GM18951 (cell line): Measurements from ENCODE around the gene DPPA2.

ENCODE experiments used
- POLR2A ChIP-seq: IDR thresholded peaks from 4 replicates; pipeline ENCODE4 v1.6.1; 2011; ENCODE audit warnings: mild to moderate bottlenecking; ENCODE audit not compliant: insufficient read length, insufficient read depth; ENCODE audit errors: extremely low read depth
- in situ Hi-C: fragments of 300-500 bp; cut with MboI; formaldehyde crosslinking; loops from one replicate; pipeline ENCODE4 v1.12.0; 2022; ENCODE audit warnings: low sequenced_read_pairs, mixed read lengths, inconsistent platforms; ENCODE audit not compliant: unreplicated experiment

The DPPA2 gene

DNA sequence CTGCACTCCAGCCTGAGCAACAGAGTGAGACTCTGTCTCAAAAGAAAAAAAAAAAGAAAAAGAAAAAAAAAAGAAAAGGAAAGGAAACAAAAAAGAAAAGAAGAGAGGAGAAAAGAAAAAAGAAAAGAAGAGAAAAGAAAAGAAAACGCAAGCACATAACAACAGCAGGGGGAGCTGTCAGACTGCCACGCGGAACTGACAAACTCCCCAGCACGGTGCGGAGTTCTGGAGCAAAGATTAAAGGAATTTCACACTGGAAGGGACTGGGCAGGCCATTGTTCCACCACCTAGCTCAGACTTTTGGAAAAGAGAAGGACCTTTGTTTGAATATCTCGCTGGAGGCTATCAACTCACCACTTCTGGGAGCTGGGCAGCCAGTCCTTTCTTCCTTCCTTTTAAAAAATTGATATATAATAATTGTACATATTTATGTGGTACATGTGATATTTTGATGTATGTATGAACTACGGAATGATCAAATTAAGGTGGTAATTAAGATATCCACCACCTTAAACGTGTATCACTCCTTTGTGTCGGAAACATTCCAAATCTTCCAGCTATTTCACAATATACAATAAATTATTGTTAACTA is 40.5 kb downstream of the DPPA2 start:
- TF ChIP-seq POLR2A, result no peak
- in situ Hi-C loops, result no loop called here

DNA sequence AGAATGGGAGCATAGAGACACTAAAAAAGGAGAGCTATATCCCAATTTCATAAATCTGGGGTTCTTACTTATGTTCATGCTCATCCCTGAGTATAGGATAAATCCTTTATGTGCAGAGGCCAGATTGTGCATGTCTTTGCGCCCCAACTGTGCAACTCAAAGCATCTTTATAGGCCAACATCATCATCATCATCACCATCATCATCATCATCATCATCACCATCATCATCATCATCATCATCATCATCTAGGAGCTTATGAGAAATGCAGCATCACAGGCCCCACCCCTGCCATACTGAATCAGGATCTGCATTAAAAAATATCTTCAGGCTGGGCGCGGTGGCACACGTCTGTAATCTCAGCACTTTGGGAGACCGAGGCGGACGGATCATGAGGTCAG is 45.5 kb downstream of the DPPA2 start:
- in situ Hi-C loops, result no loop called here
- no peak for TF ChIP-seq POLR2A

DNA sequence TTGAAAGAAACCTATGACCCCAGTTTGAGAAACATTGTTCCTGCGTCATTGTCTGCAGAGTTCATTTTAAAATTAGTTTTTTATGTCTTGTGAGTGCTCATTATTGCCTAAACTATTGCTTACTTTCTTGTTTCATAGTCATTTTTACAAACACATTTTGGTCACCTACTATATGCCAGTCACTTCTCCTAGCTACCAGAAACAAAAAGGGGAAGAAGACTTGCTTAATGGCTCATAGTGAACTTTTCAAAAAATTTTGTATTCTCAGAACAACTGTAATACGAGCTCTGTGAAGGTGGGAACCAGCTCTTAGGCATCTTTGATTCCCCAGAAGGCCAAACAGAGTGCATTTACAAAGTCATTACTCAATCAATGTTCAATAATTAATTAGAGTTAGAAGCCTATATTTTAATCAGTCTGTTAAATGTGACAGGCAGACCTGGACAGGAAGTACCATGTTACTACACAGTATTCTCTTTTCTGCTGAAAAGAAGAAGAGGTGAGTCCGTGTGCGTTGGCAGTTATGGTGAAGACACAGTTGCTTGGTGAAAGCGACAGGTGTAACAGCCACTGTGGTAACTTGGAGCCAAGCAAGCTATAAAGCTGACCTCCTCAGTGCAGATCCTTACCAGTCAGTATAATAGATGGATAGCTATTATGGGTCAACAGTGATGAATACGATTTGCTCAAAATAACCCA is 46.6 kb downstream of the DPPA2 start:
- in situ Hi-C loops, result no loop called here
- no peak for TF ChIP-seq POLR2A

DNA sequence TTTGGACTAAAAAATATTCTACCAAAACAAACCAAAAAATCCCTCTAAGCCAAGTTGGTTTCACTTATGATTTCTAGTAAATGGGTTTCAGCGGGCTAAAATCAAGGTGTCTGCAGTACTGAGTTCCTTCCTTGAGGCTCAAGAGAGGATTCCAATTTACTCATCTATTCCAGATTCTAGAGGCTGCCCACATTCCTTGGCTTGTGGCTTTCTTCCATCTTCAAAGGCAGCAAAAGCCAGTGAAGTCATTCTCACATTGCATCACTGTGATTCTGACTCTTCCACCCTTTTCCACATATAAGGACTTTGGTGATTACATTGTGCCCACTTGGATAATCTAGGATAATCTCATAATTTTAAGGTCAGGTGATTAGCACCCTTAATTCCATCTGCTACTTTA is 48.1 kb downstream of the DPPA2 start:
- TF ChIP-seq POLR2A, result no peak

DNA sequence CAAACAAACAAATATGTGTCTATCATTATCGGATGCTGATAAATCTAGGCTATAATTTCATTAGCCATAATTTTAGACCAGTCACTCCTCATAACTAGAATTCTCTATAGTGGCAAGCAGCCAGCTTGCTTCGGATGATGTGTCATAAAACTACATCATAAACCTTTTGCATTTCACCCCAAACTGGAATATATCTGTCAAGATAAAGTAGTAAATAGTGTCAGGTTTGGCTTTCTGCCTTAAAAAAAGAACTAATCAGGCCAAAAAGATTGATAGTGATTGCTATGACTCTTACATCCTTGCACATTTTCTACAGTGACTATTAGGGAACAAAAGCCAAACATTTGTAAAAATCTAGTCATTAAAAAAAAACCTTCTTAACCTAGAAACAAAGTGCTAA is 51.0 kb downstream of the DPPA2 start:
- in situ Hi-C loops, result no loop called here
- TF ChIP-seq POLR2A, result no peak

More for the DNA sequence above, 48.1 kb downstream of the DPPA2 start:
- in situ Hi-C loops, result no loop called here

DNA sequence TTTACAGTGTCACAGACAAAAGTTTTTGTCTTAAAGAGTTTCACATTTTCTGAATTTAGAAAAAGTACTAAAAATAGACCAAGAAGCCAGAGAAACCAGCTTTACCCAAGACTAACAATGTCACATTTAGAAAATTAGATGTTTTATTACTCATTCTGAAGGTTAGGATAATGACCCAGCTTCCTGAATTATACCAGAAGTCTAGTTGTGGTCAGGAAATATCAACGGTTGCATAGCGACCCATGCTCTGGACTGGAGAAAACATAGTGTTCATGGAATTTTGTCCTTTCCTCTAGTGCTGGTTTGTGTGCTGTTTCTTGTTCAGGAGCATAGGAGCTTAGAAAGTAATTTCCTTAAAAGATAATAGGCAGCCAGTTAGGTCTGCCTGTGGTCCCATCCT is 59.0 kb downstream of the DPPA2 start:
- TF ChIP-seq POLR2A, result no peak
- in situ Hi-C loops, result no loop called here

DNA sequence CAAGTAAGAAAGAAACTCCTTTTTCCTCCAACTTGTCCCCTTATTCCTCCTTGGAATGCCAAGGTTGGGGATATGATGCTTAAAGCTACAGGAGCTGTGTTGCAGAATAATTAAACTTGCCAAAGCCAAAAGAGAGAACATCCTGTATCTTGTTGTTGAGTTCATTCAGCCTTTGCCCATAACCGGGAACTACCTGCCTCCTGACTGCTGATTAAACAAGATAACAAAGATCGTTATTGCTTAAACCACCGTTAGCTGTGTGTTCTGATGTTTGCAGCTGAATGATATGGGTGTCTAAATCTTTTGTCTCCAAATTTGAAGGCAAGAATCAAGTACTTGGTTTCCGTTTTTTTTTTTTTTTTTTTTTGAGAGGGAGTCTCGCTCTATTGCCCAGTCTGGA is 61.5 kb downstream of the DPPA2 start:
- in situ Hi-C loops, result no loop called here

DNA sequence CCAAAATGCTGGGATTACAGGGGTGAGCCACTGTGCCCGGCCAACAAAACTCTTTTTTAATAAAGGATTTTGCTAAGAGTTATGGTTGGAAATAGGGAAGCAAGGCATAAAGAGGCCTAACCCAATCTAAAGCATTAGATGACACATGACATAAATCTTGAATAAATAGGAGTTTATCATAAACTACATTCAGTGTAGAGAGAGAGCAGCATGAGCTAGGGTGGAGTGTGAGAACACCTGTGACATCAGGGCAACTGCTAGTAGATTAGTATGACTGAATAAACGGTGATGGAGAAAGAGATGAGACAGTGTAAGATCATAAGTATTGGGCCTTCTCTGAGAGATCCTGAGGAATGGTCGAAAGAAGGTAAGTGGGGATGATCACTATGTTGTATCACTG is 63.7 kb downstream of the DPPA2 start:
- no peak for TF ChIP-seq POLR2A
- in situ Hi-C loops, result no loop called here

More for the DNA sequence above, 61.5 kb downstream of the DPPA2 start:
- TF ChIP-seq POLR2A, result no peak
